Measurements from ENCODE around the gene NSF.
"Not testable (repeated sequence)": the region's sequence is repeated elsewhere in the genome, so short reads cannot be mapped to it uniquely, and the experiment has no call there.

Gene NSF

GRCh38 chr17:46590157-46591146 is at the start of gene NSF:
TSS of gene NSF (plus strand) at chr17:46590669. CDS start at chr17:46590776, 107 bp downstream.
- H3K27me3 ChIP-seq (ENCODE audit: control insufficient read depth, insufficient read depth, low read length); H3K9me3 ChIP-seq (ENCODE audit: control insufficient read depth, insufficient read depth, low read length): not testable (repeated sequence)

GRCh38 chr17:46548607-46549006 is 41.9 kb upstream of the NSF start:
- not testable (repeated sequence) for H3K27me3 ChIP-seq (ENCODE audit: control insufficient read depth, insufficient read depth, low read length); H3K4me3 ChIP-seq (ENCODE audit: low read depth, low read length); H3K27ac ChIP-seq (ENCODE audit: low read depth, low read length); H3K36me3 ChIP-seq (ENCODE audit: control insufficient read depth, insufficient read depth, low read length); H3K9me3 ChIP-seq (ENCODE audit: control insufficient read depth, insufficient read depth, low read length); H3K9ac ChIP-seq (ENCODE audit: low read depth, low read length); H3K4me1 ChIP-seq (ENCODE audit: control insufficient read depth, insufficient read depth, low read length)

More at GRCh38 chr17:46590157-46591146, at the start of gene NSF:
- H3K36me3 ChIP-seq (ENCODE audit: control insufficient read depth, insufficient read depth, low read length); H3K9ac ChIP-seq (ENCODE audit: low read depth, low read length); H3K4me1 ChIP-seq (ENCODE audit: control insufficient read depth, insufficient read depth, low read length); H3K27ac ChIP-seq (ENCODE audit: low read depth, low read length); H3K4me3 ChIP-seq (ENCODE audit: low read depth, low read length): not testable (repeated sequence)

DNA sequence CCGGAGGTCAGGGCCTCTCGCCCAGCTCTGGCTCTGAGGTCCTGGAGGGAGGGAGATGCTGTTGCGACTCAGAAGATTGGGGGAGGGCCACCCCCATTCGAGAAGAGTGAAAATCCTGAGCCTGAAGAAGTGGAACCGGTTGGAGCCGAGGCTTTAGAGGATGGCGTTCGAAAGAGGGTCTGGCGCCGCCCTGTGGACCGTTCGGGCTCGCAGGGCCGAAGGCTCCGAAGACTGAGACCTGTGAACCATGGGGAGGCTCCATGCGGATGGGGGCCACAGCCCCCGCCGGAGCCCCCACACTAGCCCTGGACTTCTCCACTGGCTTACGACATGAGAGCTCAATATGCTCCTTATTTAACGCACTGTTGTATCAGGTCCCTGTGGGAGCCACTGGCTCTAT is 31.3 kb upstream of the NSF start:
- H3K9me3 ChIP-seq (ENCODE audit: control insufficient read depth, insufficient read depth, low read length); H3K9ac ChIP-seq (ENCODE audit: low read depth, low read length); H3K4me1 ChIP-seq (ENCODE audit: control insufficient read depth, insufficient read depth, low read length); H3K36me3 ChIP-seq (ENCODE audit: control insufficient read depth, insufficient read depth, low read length); H3K27ac ChIP-seq (ENCODE audit: low read depth, low read length); H3K4me3 ChIP-seq (ENCODE audit: low read depth, low read length); H3K27me3 ChIP-seq (ENCODE audit: control insufficient read depth, insufficient read depth, low read length): not testable (repeated sequence)

GRCh38 chr17:46560048-46560447 is 30.4 kb upstream of the NSF start:
- not testable (repeated sequence) for H3K4me1 ChIP-seq (ENCODE audit: control insufficient read depth, insufficient read depth, low read length); H3K9ac ChIP-seq (ENCODE audit: low read depth, low read length); H3K27me3 ChIP-seq (ENCODE audit: control insufficient read depth, insufficient read depth, low read length); H3K27ac ChIP-seq (ENCODE audit: low read depth, low read length); H3K36me3 ChIP-seq (ENCODE audit: control insufficient read depth, insufficient read depth, low read length); H3K4me3 ChIP-seq (ENCODE audit: low read depth, low read length); H3K9me3 ChIP-seq (ENCODE audit: control insufficient read depth, insufficient read depth, low read length)

GRCh38 chr17:46566284-46566683 is 24.2 kb upstream of the NSF start:
- H3K9me3 ChIP-seq (ENCODE audit: control insufficient read depth, insufficient read depth, low read length); H3K9ac ChIP-seq (ENCODE audit: low read depth, low read length); H3K4me3 ChIP-seq (ENCODE audit: low read depth, low read length); H3K27ac ChIP-seq (ENCODE audit: low read depth, low read length); H3K36me3 ChIP-seq (ENCODE audit: control insufficient read depth, insufficient read depth, low read length); H3K27me3 ChIP-seq (ENCODE audit: control insufficient read depth, insufficient read depth, low read length); H3K4me1 ChIP-seq (ENCODE audit: control insufficient read depth, insufficient read depth, low read length): not testable (repeated sequence)

- H3K4me1 ChIP-seq (ENCODE audit: control insufficient read depth, insufficient read depth, low read length); H3K27me3 ChIP-seq (ENCODE audit: control insufficient read depth, insufficient read depth, low read length); H3K36me3 ChIP-seq (ENCODE audit: control insufficient read depth, insufficient read depth, low read length); H3K27ac ChIP-seq (ENCODE audit: low read depth, low read length); H3K4me3 ChIP-seq (ENCODE audit: low read depth, low read length); H3K9ac ChIP-seq (ENCODE audit: low read depth, low read length); H3K9me3 ChIP-seq (ENCODE audit: control insufficient read depth, insufficient read depth, low read length): not testable (repeated sequence)
These were observed 23.5 kb upstream of the NSF start for GRCh38 chr17:46566980-46567379.

DNA sequence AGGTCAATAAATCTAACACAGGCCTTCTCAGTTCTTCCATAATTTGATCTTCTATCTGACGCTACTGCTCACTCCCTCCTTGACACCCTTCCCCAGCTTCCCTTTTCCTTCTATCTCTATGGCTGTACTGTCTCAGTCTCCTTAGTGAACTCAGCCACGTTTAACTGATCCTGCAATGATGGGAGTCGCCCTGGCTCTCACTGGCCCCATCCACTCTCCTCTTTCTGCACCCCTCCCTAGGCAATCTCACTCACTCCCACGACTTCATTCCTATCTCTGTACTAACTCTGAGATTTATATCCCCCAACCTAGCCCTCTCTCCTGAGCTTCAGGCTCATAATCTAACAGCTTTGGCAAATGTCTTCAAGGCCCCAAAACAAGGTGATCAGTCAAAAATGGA is 18.7 kb upstream of the NSF start:
- H3K4me3 ChIP-seq (ENCODE audit: low read depth, low read length); H3K4me1 ChIP-seq (ENCODE audit: control insufficient read depth, insufficient read depth, low read length); H3K36me3 ChIP-seq (ENCODE audit: control insufficient read depth, insufficient read depth, low read length): not testable (repeated sequence)

DNA sequence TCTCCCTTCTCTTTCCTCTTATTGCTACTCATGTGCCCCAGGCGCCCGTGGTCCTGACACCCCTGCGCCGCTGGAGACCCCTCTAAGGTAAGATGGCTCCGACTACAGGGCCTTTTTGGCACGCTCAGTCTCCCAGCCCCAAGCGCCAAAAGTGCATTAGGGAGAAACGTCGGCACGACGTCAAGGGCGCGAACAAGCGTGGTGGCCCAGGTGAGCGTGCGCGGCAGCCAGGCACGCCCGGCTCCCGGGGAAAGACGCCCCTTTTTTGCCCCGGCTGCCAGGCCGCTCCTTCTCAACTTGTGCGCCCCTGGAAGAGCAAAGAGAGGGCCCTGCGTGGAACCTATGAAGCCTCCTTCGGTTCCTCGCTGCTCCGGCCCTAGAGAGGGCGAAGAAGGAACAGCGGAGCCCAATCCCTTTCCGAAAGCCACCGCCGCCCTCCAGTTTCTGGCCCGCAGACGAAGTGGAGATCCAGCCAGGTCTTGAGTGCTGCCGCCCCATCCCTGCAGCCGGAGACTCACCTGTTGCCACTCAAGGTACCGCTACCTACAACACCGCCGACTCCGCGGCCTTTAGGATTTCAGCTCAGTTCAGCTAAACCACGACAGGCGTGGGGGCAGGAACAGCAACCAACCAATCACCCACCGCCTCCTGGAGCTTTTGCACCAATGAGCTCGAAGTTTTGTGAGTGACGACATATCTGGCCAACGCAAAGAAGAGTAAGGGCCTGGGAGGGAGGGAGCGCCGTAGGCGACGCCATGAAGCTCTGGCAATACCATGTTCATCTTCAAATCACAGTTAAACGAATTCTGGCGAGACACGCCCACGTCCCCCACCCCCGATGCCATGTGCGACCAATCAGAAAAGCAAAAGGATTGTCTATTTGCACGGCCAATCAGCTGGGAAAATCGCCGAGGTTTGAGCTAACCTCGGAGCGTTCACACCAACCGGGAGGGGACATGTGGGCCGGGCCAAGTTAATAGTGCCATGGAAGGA is 11.1 kb upstream of the NSF start, which contains the start of gene ARL17A:
ARL17A (minus strand) TSS at position 609 of the 993 bp plus-strand sequence. CDS start 3,369 bp downstream, outside the sequence.
- H3K4me3 ChIP-seq (ENCODE audit: low read depth, low read length); H3K9ac ChIP-seq (ENCODE audit: low read depth, low read length); H3K27me3 ChIP-seq (ENCODE audit: control insufficient read depth, insufficient read depth, low read length); H3K4me1 ChIP-seq (ENCODE audit: control insufficient read depth, insufficient read depth, low read length); H3K9me3 ChIP-seq (ENCODE audit: control insufficient read depth, insufficient read depth, low read length); H3K36me3 ChIP-seq (ENCODE audit: control insufficient read depth, insufficient read depth, low read length); H3K27ac ChIP-seq (ENCODE audit: low read depth, low read length): not testable (repeated sequence)

More for the DNA sequence above, 18.7 kb upstream of the NSF start:
- H3K9ac ChIP-seq (ENCODE audit: low read depth, low read length); H3K9me3 ChIP-seq (ENCODE audit: control insufficient read depth, insufficient read depth, low read length); H3K27ac ChIP-seq (ENCODE audit: low read depth, low read length); H3K27me3 ChIP-seq (ENCODE audit: control insufficient read depth, insufficient read depth, low read length): not testable (repeated sequence)

DNA sequence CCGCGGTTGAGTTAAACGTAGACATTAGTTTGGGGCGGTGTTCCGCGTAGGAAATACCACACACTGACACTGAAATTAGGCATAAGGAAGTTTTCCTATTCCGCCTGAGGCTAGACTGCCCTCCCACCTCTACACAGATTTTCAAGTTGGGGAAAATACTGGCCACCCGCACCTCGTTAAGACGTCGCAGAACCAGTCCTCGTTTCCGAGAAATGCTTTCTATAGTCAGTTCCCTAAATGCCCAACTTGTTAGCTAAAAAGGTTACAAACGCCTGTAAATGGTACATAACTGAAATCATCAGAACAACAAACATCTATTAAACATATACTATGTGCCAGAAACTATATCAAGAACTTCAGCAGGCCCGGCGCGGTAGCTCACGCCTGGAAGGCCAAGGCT is 10.4 kb upstream of the NSF start:
- H3K36me3 ChIP-seq (ENCODE audit: control insufficient read depth, insufficient read depth, low read length); H3K4me1 ChIP-seq (ENCODE audit: control insufficient read depth, insufficient read depth, low read length); H3K27ac ChIP-seq (ENCODE audit: low read depth, low read length); H3K27me3 ChIP-seq (ENCODE audit: control insufficient read depth, insufficient read depth, low read length); H3K9ac ChIP-seq (ENCODE audit: low read depth, low read length); H3K9me3 ChIP-seq (ENCODE audit: control insufficient read depth, insufficient read depth, low read length); H3K4me3 ChIP-seq (ENCODE audit: low read depth, low read length): not testable (repeated sequence)

GRCh38 chr17:46585444-46585843 is 5.0 kb upstream of the NSF start:
- H3K9ac ChIP-seq (ENCODE audit: low read depth, low read length); H3K27me3 ChIP-seq (ENCODE audit: control insufficient read depth, insufficient read depth, low read length); H3K9me3 ChIP-seq (ENCODE audit: control insufficient read depth, insufficient read depth, low read length); H3K36me3 ChIP-seq (ENCODE audit: control insufficient read depth, insufficient read depth, low read length); H3K4me3 ChIP-seq (ENCODE audit: low read depth, low read length); H3K27ac ChIP-seq (ENCODE audit: low read depth, low read length); H3K4me1 ChIP-seq (ENCODE audit: control insufficient read depth, insufficient read depth, low read length): not testable (repeated sequence)

DNA sequence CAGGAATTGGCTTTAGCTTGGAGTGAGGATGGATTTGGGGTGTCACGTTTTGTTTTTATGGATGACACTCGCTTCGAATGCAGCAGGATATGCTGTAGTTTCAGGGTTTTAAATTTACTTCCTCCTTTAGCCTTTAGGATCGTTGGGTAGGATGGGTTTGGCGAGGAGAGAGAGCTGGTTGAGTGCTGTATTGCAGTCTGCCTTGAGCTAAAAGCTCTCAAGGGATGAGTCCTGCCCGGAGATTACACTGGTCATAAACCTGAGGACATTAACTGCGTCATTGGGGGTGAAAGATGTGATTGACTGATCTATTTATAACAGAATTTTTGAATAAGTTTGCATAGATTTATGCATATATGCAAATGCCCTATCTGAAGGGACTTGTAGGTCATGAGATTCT is 863 bp downstream of the NSF start:
- H3K4me1 ChIP-seq (ENCODE audit: control insufficient read depth, insufficient read depth, low read length); H3K27me3 ChIP-seq (ENCODE audit: control insufficient read depth, insufficient read depth, low read length); H3K36me3 ChIP-seq (ENCODE audit: control insufficient read depth, insufficient read depth, low read length); H3K27ac ChIP-seq (ENCODE audit: low read depth, low read length); H3K9me3 ChIP-seq (ENCODE audit: control insufficient read depth, insufficient read depth, low read length); H3K9ac ChIP-seq (ENCODE audit: low read depth, low read length); H3K4me3 ChIP-seq (ENCODE audit: low read depth, low read length): not testable (repeated sequence)

All from HUES48 (cell line).